Endometrial microvascular endothelial cells (primary cell): ENCODE data around the gene GGN. TPM values are rescaled to one million over a fixed set of nuclear protein-coding genes. Genes with fewer than 3 reads are reported as not detected.

Source experiments
- in situ Hi-C: cut with HindIII; loops from 2 replicates; pipeline ENCODE4 v1.10.0; 2017; ENCODE audit warnings: low sequenced_read_pairs, low pct_unique_long_range_greater_than_20kb; ENCODE audit errors: inconsistent ontology term
- total RNA-seq: library from RNA; depleted of rRNA; stranded (reverse); fragments of >200 nt; gene quantifications from one replicate; pipeline ENCODE4 v1.2.3, GENCODE V29; 2015; ENCODE audit errors: inconsistent ontology term

GGN gene
- total RNA-seq, 1 donor from 2014 or later = 1.1 TPM

GRCh38 chr19:38389957-38390924 lies 2.4 kb upstream of the GGN start:
- in situ Hi-C loops = no loop called here

GRCh38 chr19:38389101-38389925 lies 1.5 kb upstream of the GGN start:
- in situ Hi-C loops = no loop called here

DNA sequence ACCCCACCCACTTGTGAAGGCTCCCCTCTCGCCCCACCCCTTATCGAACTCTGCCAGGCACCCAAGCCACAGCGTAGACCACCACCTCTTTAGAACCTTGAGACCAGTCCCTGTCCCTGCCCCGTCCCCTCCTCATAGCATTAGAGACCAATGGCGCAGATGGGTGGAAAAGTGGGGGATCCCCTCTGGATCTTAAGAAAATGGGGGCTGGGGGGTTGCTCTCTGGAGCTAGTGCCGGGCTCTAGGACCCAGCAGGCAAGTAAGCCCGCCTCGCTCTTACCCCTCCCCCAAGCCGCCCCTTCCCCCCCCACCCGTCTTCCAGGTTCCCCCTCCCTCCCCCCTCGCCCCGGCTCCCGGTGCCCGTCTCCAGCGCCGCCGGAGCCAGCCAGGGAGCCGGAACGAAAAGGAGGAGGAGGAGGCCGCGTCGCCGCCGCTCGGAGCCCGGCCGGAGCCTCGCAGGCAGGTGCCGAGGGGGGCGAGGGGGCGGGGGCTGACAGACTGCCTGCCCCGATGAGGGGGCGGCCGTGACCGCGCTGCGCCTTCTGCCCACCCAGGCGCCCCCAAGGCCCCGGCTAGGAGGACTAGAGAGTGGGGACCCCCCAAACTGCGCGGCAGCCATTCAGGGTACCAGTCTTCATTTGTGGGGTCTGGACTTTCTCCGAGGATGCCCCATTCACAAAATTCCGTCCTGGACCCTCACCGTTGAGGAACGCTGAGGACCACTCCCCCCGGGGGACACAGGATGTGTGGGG lies 691 bp upstream of the GGN start, which contains the start of gene SPRED3:
Gene SPRED3 (plus strand): TSS at position 349 of the 752 bp plus-strand sequence. CDS start 1,606 bp downstream, outside the sequence.
- in situ Hi-C loops = no loop called here

DNA sequence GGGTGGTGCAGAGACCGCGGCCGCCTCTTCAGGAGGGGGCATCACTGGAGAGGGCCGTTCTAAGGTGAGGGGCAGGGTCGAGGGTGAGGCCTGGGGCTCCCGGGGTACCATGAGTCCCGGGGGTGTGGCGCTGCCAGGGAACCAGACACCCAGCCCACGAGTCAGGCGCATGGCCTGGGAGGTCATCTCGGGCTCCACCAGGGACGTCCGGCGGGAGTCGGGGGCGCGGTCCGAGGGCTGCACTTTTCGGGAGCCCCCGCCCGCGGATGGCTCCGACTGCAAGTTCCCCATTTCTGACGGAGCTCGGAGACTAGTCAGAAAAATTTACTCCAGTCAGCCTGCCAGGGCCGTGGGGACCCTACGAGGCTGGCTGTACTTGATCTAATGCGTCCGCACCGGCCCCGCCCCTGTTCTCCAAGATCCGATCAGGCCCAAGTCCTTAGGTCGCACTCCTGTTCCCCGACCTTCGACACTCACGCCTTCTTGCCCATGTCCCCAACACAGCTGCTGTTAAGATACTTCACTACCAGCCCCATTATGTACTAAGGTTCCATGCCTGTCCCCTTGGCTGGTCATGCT lies 774 bp downstream of the GGN start:
- in situ Hi-C loops = no loop called here

- in situ Hi-C loops = no loop called here
These were observed 1.4 kb downstream of the GGN start for GRCh38 chr19:38386300-38386970.

DNA sequence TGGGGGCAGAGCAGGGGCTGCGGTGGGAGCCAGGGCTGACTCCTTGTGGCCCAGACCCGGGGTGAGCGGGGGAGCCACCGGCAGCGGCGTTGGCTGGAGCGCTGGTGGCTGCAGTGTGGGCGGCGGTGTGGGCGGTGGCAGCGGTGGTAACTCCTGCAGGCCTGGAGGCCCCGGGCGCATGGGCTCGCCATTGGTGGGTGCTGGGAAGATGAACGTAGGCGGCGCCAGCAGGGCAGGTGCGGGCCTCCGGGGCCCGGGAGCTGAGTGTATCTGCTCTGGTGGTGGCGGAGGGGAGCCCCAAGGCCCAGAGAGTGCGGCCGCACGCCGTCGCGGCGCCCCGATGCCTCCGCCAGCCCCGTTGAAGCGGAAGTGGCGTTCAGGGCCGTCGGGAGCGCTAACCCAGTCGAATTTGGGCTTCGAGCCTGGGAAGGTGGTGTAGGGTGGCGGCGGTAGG lies 2.0 kb downstream of the GGN start:
- in situ Hi-C loops = no loop called here

DNA sequence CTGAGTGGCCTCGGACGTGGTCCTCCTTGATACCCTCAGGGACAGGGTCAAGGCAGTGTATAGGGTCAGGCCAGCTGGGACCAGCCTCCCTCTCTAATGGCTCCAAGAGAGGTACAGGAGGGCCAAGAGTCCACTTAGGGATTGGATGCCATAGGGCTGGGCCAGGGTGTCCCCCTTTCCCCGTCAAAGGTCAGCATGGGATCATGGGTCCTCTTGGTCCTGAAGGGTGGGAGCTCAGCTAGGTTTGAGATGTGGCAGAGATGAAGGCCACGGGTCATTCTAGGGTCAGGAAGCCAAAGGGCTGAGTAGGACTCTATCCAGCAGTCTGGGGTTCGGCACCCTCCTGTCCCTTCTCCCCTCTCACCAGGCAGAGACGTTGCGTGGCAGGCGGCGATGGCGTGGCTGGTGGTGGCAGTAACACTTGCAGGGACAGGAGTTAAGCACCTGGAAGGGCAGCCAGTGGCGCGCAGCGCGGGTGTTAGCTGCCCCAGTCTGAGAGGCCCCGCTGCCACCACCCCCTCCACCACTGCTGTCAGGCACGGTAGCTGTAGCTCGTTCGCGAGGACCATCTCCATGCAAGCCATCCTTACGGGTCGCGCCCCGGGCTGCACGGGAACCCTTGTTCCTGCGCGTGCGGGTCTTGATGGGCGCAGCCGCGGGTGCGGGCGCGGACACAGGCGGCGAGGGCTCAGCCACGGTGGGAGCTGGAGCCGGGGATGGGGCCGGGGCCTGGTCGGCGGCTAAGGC lies 2.6 kb downstream of the GGN start:
- in situ Hi-C loops = no loop called here

DNA sequence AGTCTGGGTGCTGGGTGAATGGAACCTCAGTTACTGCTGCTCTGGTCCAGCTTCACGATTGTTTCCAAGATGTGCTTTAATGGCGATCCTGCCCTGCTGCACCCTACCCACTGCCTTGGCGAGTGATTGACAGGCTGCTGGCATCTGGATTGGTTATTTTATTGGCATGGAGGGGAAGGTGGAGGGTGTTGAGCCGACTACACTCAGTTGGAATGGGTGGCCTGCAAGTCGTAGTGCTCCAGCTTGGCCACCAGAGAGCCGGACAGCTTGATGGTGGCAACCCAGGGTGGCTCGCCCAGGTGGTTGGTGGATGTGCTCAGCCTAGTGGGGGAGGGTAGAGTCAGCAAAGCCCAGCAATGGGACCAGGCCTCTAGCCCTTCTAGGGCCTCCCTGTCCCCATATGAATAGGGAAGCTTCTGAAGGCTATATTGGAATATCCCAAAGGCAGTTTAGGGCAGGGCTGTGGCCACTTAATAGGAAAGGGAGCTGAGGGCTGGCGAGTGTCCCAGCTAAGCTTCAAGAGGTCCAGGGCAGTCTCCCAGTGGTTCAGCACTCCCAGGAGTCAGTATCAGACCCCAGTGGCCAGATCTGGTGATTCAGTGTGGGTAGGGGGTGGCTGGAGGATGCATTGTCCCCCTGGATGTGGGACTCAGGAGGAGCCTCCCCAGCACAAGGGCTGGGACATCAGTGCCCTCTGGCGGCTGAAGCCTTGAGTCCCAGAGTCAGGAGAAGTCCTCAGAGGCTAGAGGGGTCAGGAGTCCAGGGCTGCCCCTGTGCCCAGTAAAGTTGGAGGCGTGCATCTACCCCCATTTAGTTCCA lies 3.4 kb downstream of the GGN start:
- in situ Hi-C loops = no loop called here

DNA sequence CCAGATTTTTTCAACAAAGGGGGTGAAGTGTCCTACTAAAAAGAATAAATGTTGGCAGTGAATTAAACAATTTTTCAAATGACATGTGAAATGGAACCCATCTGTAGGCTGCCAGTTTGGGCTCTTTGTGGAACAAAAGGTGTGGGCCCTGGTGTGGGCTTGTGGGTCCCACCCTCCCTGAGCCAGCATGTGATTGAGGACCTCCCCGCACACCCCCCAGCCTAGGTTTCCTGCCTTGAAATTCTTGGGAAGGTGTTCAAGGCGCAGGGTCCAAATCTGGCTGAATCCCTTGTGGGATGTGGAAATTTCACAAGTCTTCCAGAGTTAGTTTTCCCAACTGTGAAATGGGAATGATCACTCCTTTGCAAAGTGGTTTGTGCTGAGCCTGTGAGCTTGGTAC lies 4.1 kb downstream of the GGN start:
- in situ Hi-C loops = no loop called here

DNA sequence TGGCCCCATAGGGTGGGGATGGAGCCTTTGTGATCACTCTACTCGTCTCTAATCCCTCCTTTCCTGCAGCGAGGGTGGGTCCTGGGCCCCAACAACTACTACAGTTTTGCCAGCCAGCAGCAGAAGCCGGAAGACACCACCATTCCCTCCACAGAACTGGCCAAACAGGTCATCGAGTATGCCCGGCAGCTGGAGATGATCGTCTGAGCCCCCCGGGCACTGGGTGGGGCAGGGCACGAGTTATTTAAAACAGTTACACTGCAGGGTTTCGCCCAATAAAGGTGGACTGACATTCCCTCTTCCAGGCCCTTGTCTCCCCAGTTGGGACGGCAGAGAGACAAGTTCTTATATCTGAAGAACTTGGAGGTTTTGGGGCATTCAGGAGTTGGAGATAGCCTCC lies 4.7 kb downstream of the GGN start:
- in situ Hi-C loops = no loop called here

- in situ Hi-C loops = no loop called here
These were observed 6.7 kb downstream of the GGN start for GRCh38 chr19:38381138-38381537.

DNA sequence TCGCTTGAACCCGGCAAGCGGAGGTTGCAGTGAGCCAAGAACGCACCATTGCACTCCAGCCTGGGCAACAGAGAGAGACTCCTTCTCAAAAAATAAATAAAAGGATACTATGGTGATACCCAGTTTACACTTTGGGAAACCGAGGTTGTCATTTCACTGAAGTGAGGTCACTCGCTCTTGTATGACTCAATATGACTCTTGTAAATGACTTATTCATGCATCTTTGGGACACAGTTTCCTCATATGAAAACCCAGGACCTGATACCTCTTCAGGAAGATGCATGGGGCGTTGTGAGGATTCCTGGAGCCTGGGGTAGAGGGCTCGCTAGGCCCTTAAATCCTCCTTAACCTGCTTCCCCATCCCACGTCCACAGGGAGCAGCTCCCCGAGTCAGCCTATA lies 9.0 kb downstream of the GGN start:
- in situ Hi-C loops = no loop called here

- in situ Hi-C loops = no loop called here
These were observed 10.8 kb downstream of the GGN start for GRCh38 chr19:38377052-38377451.

DNA sequence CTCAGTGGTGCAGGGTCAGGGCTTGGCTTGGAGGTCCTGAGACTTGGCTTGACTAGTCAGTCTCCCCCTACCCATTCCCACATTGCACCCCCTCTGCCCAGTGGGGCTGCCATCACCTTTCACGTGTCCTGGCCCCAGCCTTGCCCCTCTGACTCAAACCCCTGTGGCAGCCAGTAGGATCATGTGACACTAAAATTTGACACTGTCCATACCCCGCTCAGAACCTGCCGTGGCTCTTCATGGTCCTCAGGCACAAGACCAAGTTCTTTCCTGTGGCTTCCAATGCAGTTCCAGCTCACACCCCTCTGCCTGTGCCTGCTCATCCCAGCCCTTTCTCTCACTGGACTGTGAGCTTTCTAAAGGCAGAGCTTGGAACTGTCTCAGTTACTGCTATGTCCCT lies 11.3 kb downstream of the GGN start:
- in situ Hi-C loops = no loop called here

- in situ Hi-C loops = no loop called here
These were observed 12.1 kb downstream of the GGN start for GRCh38 chr19:38375748-38376147.

DNA sequence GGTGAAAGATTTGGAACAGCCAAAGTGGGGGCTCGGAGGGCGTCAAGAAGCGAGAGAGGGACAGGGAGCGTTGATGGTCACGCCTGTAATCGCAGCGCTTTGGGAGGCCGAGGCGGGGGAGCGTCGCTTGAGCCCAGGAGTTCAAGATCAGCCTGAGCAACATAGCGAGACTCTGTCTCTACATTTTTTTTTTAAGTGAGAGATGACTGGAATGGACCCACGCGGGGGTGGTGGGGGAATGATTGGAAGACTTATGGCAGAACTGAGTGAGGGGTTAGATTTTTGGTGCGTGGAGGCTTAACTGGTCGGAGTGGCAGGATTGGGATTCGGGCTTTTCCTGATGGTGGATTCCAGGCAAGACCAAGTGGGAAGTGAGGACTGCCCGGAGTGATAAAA lies 12.7 kb downstream of the GGN start:
- in situ Hi-C loops = no loop called here
